GM12891 (cell line): ENCODE measurements around the gene LRRC8B.

ENCODE experiments used
- POLR2A ChIP-seq: IDR thresholded peaks from 2 replicates; pipeline ENCODE4 v1.6.1; 2011; ENCODE audit warnings: low read depth, low read length, control low read depth
- TAF1 ChIP-seq: IDR thresholded peaks from 2 replicates; pipeline ENCODE4 v1.6.1; 2011; ENCODE audit warnings: low read depth, low read length, control low read depth

GRCh38 chr1:89524369-89525168 lies at the start of gene LRRC8B:
- TF ChIP-seq POLR2A (0 out of 2 replicates have a peak, but pooled peaks have one; percentile 35), TAF1 (peak; percentile 68)
